ENCODE measurements around the gene SCGB1A1. TPM values are rescaled to one million over a fixed set of nuclear protein-coding genes. Genes with fewer than 3 reads are reported as not detected.

The SCGB1A1 gene
- total RNA-seq, 1 donor = not detected

- TF ChIP-seq CTCF (IDR thresholded peaks at IDR 0.05; ENCODE audit: extremely low read depth, low read depth, low read length) = no peak
- no peak overlapping the region for H3K27ac ChIP-seq (ENCODE audit: low read depth, low read length)
- no peaks in the 10 kb centered on the region for H3K9me3 ChIP-seq (ENCODE audit: low read depth, low read length)
- peaks cover 33% of the 10 kb centered on the region for H3K4me1 ChIP-seq (ENCODE audit: insufficient read depth, low read length)
- H4K20me1 ChIP-seq (ENCODE audit: insufficient read depth, low read length) = no peaks in the 10 kb centered on the region
- no peaks in the 10 kb centered on the region for H3K27me3 ChIP-seq (ENCODE audit: insufficient read depth, low read length)
- no peak overlapping the region for H3K4me3 ChIP-seq (ENCODE audit: insufficient read depth, low read length)
- no peak overlapping the region for H3K4me2 ChIP-seq (ENCODE audit: insufficient read depth, low read length)
- DNase-seq (ENCODE audit: insufficient read length, low spot score, missing footprints) = no peak
- no peaks in the 10 kb centered on the region for H3K36me3 ChIP-seq (ENCODE audit: insufficient read depth, low read length)
- H2AFZ ChIP-seq (ENCODE audit: low read length) = peak overlapping the region; percentile 76
- H3K79me2 ChIP-seq (ENCODE audit: insufficient read depth, low read length) = no peaks in the 10 kb centered on the region
Observed at GRCh38 chr11:62433141-62433903, 14.5 kb downstream of the SCGB1A1 start.

GRCh38 chr11:62433904-62434276 is 15.1 kb downstream of the SCGB1A1 start:
- Histone ChIP-seq H3K4me2 (ENCODE audit: insufficient read depth, low read length) (peak overlapping the region; percentile 36), H3K4me3 (ENCODE audit: insufficient read depth, low read length) (no peak overlapping the region), H3K4me1 (ENCODE audit: insufficient read depth, low read length) (peaks cover 28% of the 10 kb centered on the region), H3K27me3 (ENCODE audit: insufficient read depth, low read length) (no peaks in the 10 kb centered on the region), H3K27ac (ENCODE audit: low read depth, low read length) (no peak overlapping the region), H3K79me2 (ENCODE audit: insufficient read depth, low read length) (no peaks in the 10 kb centered on the region), H3K36me3 (ENCODE audit: insufficient read depth, low read length) (no peaks in the 10 kb centered on the region), H4K20me1 (ENCODE audit: insufficient read depth, low read length) (no peaks in the 10 kb centered on the region), H2AFZ (ENCODE audit: low read length) (peak overlapping the region; percentile 76), H3K9me3 (ENCODE audit: low read depth, low read length) (no peaks in the 10 kb centered on the region)
- no peak for DNase-seq (ENCODE audit: insufficient read length, low spot score, missing footprints)
- no peak for TF ChIP-seq CTCF (IDR thresholded peaks at IDR 0.05; ENCODE audit: extremely low read depth, low read depth, low read length)

- Histone ChIP-seq H3K9me3 (ENCODE audit: low read depth, low read length) (no peaks in the 10 kb centered on the region), H3K36me3 (ENCODE audit: insufficient read depth, low read length) (no peaks in the 10 kb centered on the region), H3K79me2 (ENCODE audit: insufficient read depth, low read length) (no peaks in the 10 kb centered on the region), H3K4me3 (ENCODE audit: insufficient read depth, low read length) (no peak overlapping the region), H2AFZ (ENCODE audit: low read length) (peak overlapping the region; percentile 20), H3K4me2 (ENCODE audit: insufficient read depth, low read length) (no peak overlapping the region), H3K27ac (ENCODE audit: low read depth, low read length) (no peak overlapping the region), H4K20me1 (ENCODE audit: insufficient read depth, low read length) (no peaks in the 10 kb centered on the region), H3K4me1 (ENCODE audit: insufficient read depth, low read length) (peaks cover 36% of the 10 kb centered on the region), H3K27me3 (ENCODE audit: insufficient read depth, low read length) (no peaks in the 10 kb centered on the region)
- no peak for TF ChIP-seq CTCF (IDR thresholded peaks at IDR 0.05; ENCODE audit: extremely low read depth, low read depth, low read length)
- no peak for DNase-seq (ENCODE audit: insufficient read length, low spot score, missing footprints)
Observed at GRCh38 chr11:62435846-62436660, 17.2 kb downstream of the SCGB1A1 start.

GRCh38 chr11:62437616-62438015 is 18.8 kb downstream of the SCGB1A1 start:
- TF ChIP-seq CTCF (IDR thresholded peaks at IDR 0.05; ENCODE audit: extremely low read depth, low read depth, low read length) = no peak
- DNase-seq (ENCODE audit: insufficient read length, low spot score, missing footprints) = no peak
- Histone ChIP-seq H3K9me3 (ENCODE audit: low read depth, low read length) (no peaks in the 10 kb centered on the region), H3K79me2 (ENCODE audit: insufficient read depth, low read length) (no peaks in the 10 kb centered on the region), H3K27me3 (ENCODE audit: insufficient read depth, low read length) (no peaks in the 10 kb centered on the region), H3K4me2 (ENCODE audit: insufficient read depth, low read length) (no peak overlapping the region), H3K4me3 (ENCODE audit: insufficient read depth, low read length) (no peak overlapping the region), H2AFZ (ENCODE audit: low read length) (no peak overlapping the region), H3K27ac (ENCODE audit: low read depth, low read length) (no peak overlapping the region), H4K20me1 (ENCODE audit: insufficient read depth, low read length) (no peaks in the 10 kb centered on the region), H3K36me3 (ENCODE audit: insufficient read depth, low read length) (no peaks in the 10 kb centered on the region), H3K4me1 (ENCODE audit: insufficient read depth, low read length) (peaks cover 24% of the 10 kb centered on the region)

All from osteoblast (primary cell).